ENCODE measurements around the gene SAMMSON. TPM values are rescaled to one million over a fixed set of nuclear protein-coding genes. Genes with fewer than 3 reads are reported as not detected.

The SAMMSON gene
- total RNA-seq, 1 experiment from 2014 or later, result not detected

- H3K36me3 Mint-ChIP-seq (ENCODE audit: insufficient read depth, unreplicated experiment), result no peaks in the 10 kb centered on the region
- no peaks in the 10 kb centered on the region for H3K4me1 Mint-ChIP-seq (ENCODE audit: insufficient read depth, unreplicated experiment)
- DNase-seq (ENCODE audit: unreplicated experiment), result no peak
- POLR2A ChIA-PET, result interaction anchor here (0.5 kb wide), 1 partner anchor 612 kb away, joined by 3 read pairs; no protein-coding TSS in a partner anchor
- CTCF ChIA-PET, result interaction anchor here (0.8 to 2.9 kb wide), 12 partner anchors 9 to 1535 kb away, joined by 3 to 21 read pairs (median 6); no protein-coding TSS in a partner anchor
- no peaks in the 10 kb centered on the region for H3K9me3 Mint-ChIP-seq (ENCODE audit: unreplicated experiment)
- H3K27ac Mint-ChIP-seq (ENCODE audit: low read depth, unreplicated experiment), result no peak overlapping the region
- peaks cover 63% of the 10 kb centered on the region for H3K27me3 Mint-ChIP-seq (ENCODE audit: insufficient read depth, unreplicated experiment)
- BruUV-seq (replicated peaks), result no TSS peak
- H3K4me3 Mint-ChIP-seq (ENCODE audit: unreplicated experiment), result no peak overlapping the region
- intact Hi-C loops (cut with micrococcal nuclease), result loop anchor here (1.0 kb wide), 1 partner anchor 239 kb away; no protein-coding TSS in a partner anchor
- TF ChIP-seq, protein P1, sequence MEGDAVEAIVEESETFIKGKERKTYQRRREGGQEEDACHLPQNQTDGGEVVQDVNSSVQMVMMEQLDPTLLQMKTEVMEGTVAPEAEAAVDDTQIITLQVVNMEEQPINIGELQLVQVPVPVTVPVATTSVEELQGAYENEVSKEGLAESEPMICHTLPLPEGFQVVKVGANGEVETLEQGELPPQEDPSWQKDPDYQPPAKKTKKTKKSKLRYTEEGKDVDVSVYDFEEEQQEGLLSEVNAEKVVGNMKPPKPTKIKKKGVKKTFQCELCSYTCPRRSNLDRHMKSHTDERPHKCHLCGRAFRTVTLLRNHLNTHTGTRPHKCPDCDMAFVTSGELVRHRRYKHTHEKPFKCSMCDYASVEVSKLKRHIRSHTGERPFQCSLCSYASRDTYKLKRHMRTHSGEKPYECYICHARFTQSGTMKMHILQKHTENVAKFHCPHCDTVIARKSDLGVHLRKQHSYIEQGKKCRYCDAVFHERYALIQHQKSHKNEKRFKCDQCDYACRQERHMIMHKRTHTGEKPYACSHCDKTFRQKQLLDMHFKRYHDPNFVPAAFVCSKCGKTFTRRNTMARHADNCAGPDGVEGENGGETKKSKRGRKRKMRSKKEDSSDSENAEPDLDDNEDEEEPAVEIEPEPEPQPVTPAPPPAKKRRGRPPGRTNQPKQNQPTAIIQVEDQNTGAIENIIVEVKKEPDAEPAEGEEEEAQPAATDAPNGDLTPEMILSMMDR (IDR thresholded peaks at IDR 0.05; ENCODE audit: unreplicated experiment), result no peak
Measured at GRCh38 chr3:70119879-70120278, 120.3 kb downstream of the SAMMSON start.

Data from MCF 10A (cell line).